Stimulated activated CD8-positive, alpha-beta memory T cell treated with anti-CD3 and anti-CD28 coated beads, Interleukin-2, amount 100 ng/mL, for 1 hour (primary cell): Measurements from ENCODE around the gene CBFB.
A peak's percentile ranks its signal among the peaks of the same experiment; 100 is the strongest.
"Not testable (repeated sequence)": the region's sequence is repeated elsewhere in the genome, so short reads cannot be mapped to it uniquely, and the experiment has no call there.

Experiments used
- DNase-seq, 2 donors: peaks; one replicate each; pipeline ENCODE4 v3.0.0-alpha.2; 2020; ENCODE audit warnings: low read depth in 2 of 2

CBFB gene

GRCh38 chr16:67093098-67093726 is 64.3 kb downstream of the CBFB start:
- no peak for DNase-seq

- DNase-seq, result no peak
Measured at GRCh38 chr16:67098599-67098998, 69.7 kb downstream of the CBFB start.

- no peak for DNase-seq
Measured at GRCh38 chr16:67100569-67101310, 71.8 kb downstream of the CBFB start.

- DNase-seq, result no peak
Measured at GRCh38 chr16:67101311-67102082, 72.5 kb downstream of the CBFB start.

- no peak for DNase-seq
Measured at GRCh38 chr16:67104061-67104460, 75.1 kb downstream of the CBFB start.

GRCh38 chr16:67104845-67105244 is 75.9 kb downstream of the CBFB start:
- DNase-seq, result no peak

GRCh38 chr16:67105246-67105645 is 76.3 kb downstream of the CBFB start:
- DNase-seq, result no peak

GRCh38 chr16:67105881-67106280 is 76.9 kb downstream of the CBFB start:
- no peak for DNase-seq

GRCh38 chr16:67108489-67108888 is 79.5 kb downstream of the CBFB start:
- DNase-seq, result no peak

GRCh38 chr16:67108931-67109406 is 80.0 kb downstream of the CBFB start:
- no peak for DNase-seq

- peak; percentile 94 for DNase-seq
Measured at GRCh38 chr16:67109407-67110135, 80.6 kb downstream of the CBFB start, which contains the start of gene PHAF1. Gene PHAF1 (plus strand): TSS chr16:67109941. CDS start chr16:67110176, 235 bp downstream.

- no peak for DNase-seq
Measured at GRCh38 chr16:67111951-67112444, 83.0 kb downstream of the CBFB start.

- DNase-seq, result no peak
Measured at GRCh38 chr16:67112591-67113399, 83.8 kb downstream of the CBFB start.

GRCh38 chr16:67114793-67115192 is 85.8 kb downstream of the CBFB start:
- no peak for DNase-seq

GRCh38 chr16:67115639-67116038 is 86.7 kb downstream of the CBFB start:
- no peak for DNase-seq

- no peak for DNase-seq
Measured at GRCh38 chr16:67116388-67117311, 87.7 kb downstream of the CBFB start.

GRCh38 chr16:67117716-67118115 is 88.8 kb downstream of the CBFB start:
- DNase-seq, result no peak

- DNase-seq, result no peak
Measured at GRCh38 chr16:67120025-67120424, 91.1 kb downstream of the CBFB start.

GRCh38 chr16:67122799-67123198 is 93.8 kb downstream of the CBFB start:
- not testable (repeated sequence) for DNase-seq

GRCh38 chr16:67128417-67128816 is 99.5 kb downstream of the CBFB start:
- DNase-seq, result no peak
